ENCODE measurements around the gene EPHB3. TPM values are rescaled to one million over a fixed set of nuclear protein-coding genes. Genes with fewer than 3 reads are reported as not detected.

EPHB3 gene
- total RNA-seq, 1 donor from 2014 or later: 0.07 TPM

DNA sequence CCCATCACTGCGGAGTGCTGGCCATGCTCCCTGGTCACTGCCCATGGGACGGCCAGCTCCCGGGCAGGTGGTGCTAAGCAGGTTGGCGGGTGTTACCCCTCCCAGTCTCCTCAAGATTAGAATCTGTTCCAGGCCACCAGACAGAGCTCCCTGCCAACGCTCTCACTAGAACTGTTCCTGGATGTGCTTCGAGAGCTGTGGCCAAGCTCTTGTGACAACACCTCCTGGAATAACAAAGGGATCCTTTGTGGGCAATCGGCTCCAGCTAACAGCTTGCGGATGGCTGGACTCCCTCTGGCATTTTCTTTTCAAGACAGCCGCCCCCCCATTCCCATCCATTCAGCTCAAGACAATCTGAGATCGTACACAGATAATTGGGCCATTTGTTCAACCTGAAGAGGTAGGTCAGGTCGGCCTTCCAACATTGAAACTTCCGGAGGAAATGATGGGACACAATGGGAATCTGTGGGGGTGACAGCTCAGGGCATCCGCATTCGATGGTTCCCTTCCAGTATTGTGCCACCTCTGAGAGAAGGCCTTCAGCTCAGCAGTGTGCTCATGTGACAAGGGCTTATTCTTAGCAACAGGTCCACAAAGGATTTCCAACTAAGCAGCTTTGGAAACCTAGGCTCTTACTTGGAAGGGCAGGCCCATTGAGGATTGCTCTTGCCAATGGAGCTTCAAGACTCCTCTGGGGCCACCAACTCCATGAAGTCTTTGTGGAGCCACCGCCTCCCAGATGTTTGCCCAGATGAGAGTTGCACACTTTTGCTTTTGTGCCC is 11.6 kb upstream of the EPHB3 start:
- H3K27ac Mint-ChIP-seq: no peak overlapping the region
- intact Hi-C loops (cut with micrococcal nuclease): no loop called here

DNA sequence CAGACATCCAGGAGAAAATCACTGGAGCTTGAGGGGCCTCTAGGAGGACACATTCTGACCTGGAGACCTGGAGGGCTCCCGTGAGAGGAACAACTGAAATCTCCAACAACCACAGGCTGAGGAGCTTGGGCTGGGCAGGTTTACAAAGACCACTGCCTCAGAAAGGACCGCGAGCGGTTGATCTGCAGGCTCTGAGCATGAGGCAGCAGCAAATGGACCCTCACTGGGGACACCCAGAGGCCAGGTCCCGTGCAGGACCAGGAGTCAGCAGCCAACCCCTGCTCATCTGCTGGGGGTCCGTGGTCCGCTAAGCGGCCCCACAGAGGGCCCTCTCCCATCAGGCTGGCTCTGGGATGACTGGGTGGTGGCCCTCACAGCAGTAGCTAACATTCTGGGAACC is 10.5 kb upstream of the EPHB3 start:
- no peak overlapping the region for H3K27ac Mint-ChIP-seq
- ChIA-PET CTCF (interaction anchor here (0.8 to 1.0 kb wide), 2 partner anchors 9 to 227 kb away, joined by 3 read pairs; no protein-coding TSS in a partner anchor), POLR2A (no interaction called here)
- no peak for ATAC-seq (ENCODE audit: low read depth)
- no peak overlapping the region for H3K4me3 Mint-ChIP-seq
- peaks cover 39% of the 10 kb centered on the region for H3K27me3 Mint-ChIP-seq
- H3K36me3 Mint-ChIP-seq (ENCODE audit: low read depth): no peaks in the 10 kb centered on the region
- DNase-seq: no peak
- intact Hi-C loops (cut with micrococcal nuclease): no loop called here
- TF ChIP-seq, protein P1, sequence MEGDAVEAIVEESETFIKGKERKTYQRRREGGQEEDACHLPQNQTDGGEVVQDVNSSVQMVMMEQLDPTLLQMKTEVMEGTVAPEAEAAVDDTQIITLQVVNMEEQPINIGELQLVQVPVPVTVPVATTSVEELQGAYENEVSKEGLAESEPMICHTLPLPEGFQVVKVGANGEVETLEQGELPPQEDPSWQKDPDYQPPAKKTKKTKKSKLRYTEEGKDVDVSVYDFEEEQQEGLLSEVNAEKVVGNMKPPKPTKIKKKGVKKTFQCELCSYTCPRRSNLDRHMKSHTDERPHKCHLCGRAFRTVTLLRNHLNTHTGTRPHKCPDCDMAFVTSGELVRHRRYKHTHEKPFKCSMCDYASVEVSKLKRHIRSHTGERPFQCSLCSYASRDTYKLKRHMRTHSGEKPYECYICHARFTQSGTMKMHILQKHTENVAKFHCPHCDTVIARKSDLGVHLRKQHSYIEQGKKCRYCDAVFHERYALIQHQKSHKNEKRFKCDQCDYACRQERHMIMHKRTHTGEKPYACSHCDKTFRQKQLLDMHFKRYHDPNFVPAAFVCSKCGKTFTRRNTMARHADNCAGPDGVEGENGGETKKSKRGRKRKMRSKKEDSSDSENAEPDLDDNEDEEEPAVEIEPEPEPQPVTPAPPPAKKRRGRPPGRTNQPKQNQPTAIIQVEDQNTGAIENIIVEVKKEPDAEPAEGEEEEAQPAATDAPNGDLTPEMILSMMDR (IDR thresholded peaks at IDR 0.05): no peak
- peaks cover 4% of the 10 kb centered on the region for H3K4me1 Mint-ChIP-seq
- H3K9me3 Mint-ChIP-seq: no peaks in the 10 kb centered on the region

More for the DNA sequence above, 11.6 kb upstream of the EPHB3 start:
- H3K4me3 Mint-ChIP-seq: no peak overlapping the region
- peaks cover 8% of the 10 kb centered on the region for H3K4me1 Mint-ChIP-seq
- ChIA-PET POLR2A (no interaction called here), CTCF (interaction anchor here (0.7 to 1.0 kb wide), 3 partner anchors 11 to 228 kb away, joined by 3 to 4 read pairs (median 3); partner anchors contain the start of gene EPHB3)
- H3K9me3 Mint-ChIP-seq: no peaks in the 10 kb centered on the region
- TF ChIP-seq, protein P1 (IDR thresholded peaks at IDR 0.05): no peak
- no peak for ATAC-seq (ENCODE audit: low read depth)
- no peaks in the 10 kb centered on the region for H3K36me3 Mint-ChIP-seq (ENCODE audit: low read depth)
- peaks cover 33% of the 10 kb centered on the region for H3K27me3 Mint-ChIP-seq
- DNase-seq: no peak

DNA sequence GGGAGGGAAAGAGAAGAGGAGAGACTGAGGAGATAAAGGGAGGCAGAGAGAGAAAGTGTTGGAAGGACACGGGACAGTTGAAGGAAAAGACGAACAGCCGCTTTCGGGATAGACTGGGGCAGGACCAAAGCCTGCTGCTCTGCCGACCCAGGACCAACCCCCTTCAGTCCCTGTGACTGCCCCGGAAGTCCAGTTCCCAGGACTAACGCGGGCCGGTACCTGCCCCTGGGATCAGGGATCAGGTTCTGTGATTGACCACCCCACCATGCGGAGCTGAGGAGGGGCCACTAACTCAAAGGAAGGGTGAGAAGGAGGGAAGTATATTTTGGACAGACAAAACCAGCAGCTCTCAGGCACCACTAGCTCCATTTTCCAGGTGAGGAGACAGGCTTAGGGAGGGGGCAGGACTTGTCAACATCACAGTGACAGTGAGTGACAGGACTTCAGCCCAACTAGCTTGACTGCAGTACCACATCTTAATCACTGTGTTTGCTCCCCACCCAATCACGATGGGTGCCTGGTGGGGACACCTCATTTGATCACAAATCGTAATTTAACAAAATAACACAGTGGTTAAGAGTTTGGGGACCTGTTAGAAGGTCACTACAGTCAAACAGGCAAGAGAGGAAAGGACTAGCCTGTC is 9.8 kb upstream of the EPHB3 start:
- ChIA-PET CTCF (interaction anchor here (1.0 kb wide), 1 partner anchor 10 kb away, joined by 3 read pairs; no protein-coding TSS in a partner anchor), POLR2A (no interaction called here)
- intact Hi-C loops (cut with micrococcal nuclease): no loop called here
- no peak for DNase-seq
- Mint-ChIP-seq H3K27ac (no peak overlapping the region), H3K36me3 (ENCODE audit: low read depth) (no peaks in the 10 kb centered on the region), H3K27me3 (peaks cover 44% of the 10 kb centered on the region), H3K9me3 (no peaks in the 10 kb centered on the region), H3K4me1 (no peaks in the 10 kb centered on the region), H3K4me3 (no peak overlapping the region)
- ATAC-seq (ENCODE audit: low read depth): no peak
- TF ChIP-seq, protein P1 (IDR thresholded peaks at IDR 0.05): no peak

DNA sequence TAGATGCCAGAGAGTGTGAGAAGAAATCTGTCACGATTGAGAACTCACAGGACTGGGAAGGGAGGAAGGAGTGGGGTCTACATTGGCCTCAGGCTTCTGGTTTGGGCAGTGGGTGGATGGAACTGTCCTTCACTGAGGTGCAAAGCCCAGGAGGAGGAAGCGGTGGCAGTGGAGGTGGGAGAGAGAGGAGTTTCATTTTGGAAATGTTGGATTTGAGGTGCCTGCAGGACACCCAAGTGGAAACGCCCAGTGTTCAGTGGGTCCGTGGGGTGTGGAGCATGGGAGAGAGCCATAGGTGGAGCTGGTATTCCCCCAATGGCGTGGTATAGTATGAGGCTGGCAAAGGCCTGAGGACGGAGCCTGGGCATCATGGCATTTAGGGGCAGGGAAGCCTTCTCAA is 9.3 kb upstream of the EPHB3 start:
- POLR2A ChIA-PET: no interaction called here
- H3K27me3 Mint-ChIP-seq: peaks cover 48% of the 10 kb centered on the region
- no peaks in the 10 kb centered on the region for H3K4me1 Mint-ChIP-seq

DNA sequence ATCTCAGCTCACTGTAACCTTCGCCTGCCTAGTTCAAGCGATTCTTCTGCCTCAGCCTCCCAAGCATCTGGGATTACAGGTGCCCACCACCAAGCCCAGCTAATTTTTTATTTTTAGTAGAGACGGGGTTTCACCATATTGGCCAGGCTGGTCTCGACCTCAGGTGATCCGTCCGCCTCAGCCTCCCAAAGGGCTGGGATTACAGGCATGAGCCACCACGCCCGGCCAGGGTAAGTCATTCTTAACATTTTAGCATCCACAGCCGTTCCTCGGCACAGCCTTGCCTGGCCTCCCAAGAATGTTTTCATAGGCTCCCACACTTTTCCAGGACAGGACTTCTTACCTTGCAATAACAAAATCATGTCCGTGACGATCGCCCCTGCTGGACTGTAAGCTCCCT is 8.7 kb upstream of the EPHB3 start:
- Mint-ChIP-seq H3K27ac (no peak overlapping the region), H3K4me3 (no peak overlapping the region), H3K4me1 (no peaks in the 10 kb centered on the region), H3K36me3 (ENCODE audit: low read depth) (no peaks in the 10 kb centered on the region), H3K9me3 (no peaks in the 10 kb centered on the region), H3K27me3 (peaks cover 54% of the 10 kb centered on the region)
- intact Hi-C loops (cut with micrococcal nuclease): no loop called here
- ChIA-PET CTCF (no interaction called here), POLR2A (no interaction called here)
- ATAC-seq (ENCODE audit: low read depth) (no peak), DNase-seq (no peak)
- TF ChIP-seq, protein P1 (IDR thresholded peaks at IDR 0.05): no peak

More for the DNA sequence above, 9.3 kb upstream of the EPHB3 start:
- DNase-seq (no peak), ATAC-seq (ENCODE audit: low read depth) (no peak)
- H3K36me3 Mint-ChIP-seq (ENCODE audit: low read depth): no peaks in the 10 kb centered on the region
- intact Hi-C loops (cut with micrococcal nuclease): no loop called here
- H3K27ac Mint-ChIP-seq: no peak overlapping the region
- CTCF ChIA-PET: no interaction called here
- no peak overlapping the region for H3K4me3 Mint-ChIP-seq
- H3K9me3 Mint-ChIP-seq: no peaks in the 10 kb centered on the region
- TF ChIP-seq, protein P1 (IDR thresholded peaks at IDR 0.05): no peak
